Esophagus muscularis mucosa (tissue), 4 donors: Measurements from ENCODE around the gene IL18RAP.

ENCODE experiments used
- EP300 ChIP-seq: sonication (generic); formaldehyde crosslinking; IDR thresholded peaks from one replicate; pipeline ENCODE4 v1.6.1; 2017; ENCODE audit warnings: antibody characterized with exemption
- POLR2A ChIP-seq: fragments of 450-650 bp; IDR thresholded peaks from one replicate; pipeline ENCODE4 v1.6.1; 2017; ENCODE audit warnings: antibody characterized with exemption, moderate library complexity, mild to moderate bottlenecking, low read depth
- POLR2AphosphoS5 ChIP-seq, 2 donors: sonication (generic); formaldehyde crosslinking; IDR thresholded peaks; one replicate each; pipeline ENCODE4 v1.6.1; 2017; ENCODE audit warnings: antibody characterized with exemption in 2 of 2
- TF ChIP-seq, protein P1 (sequence below), 3 experiments: fragments of 200-600 bp in 2 of 3; fragments of 450-650 bp in 1 of 3; sonication (generic) in 2 of 3; IDR thresholded peaks; one replicate each; pipeline ENCODE4 v1.5.1; 2017 to 2019; ENCODE audit warnings: antibody characterized with exemption in 3 of 3, mild to moderate bottlenecking in 2 of 3, moderate library complexity in 1 of 3

GRCh38 chr2:102424754-102425153 is 1.8 kb downstream of the IL18RAP start:
- TF ChIP-seq, protein P1, sequence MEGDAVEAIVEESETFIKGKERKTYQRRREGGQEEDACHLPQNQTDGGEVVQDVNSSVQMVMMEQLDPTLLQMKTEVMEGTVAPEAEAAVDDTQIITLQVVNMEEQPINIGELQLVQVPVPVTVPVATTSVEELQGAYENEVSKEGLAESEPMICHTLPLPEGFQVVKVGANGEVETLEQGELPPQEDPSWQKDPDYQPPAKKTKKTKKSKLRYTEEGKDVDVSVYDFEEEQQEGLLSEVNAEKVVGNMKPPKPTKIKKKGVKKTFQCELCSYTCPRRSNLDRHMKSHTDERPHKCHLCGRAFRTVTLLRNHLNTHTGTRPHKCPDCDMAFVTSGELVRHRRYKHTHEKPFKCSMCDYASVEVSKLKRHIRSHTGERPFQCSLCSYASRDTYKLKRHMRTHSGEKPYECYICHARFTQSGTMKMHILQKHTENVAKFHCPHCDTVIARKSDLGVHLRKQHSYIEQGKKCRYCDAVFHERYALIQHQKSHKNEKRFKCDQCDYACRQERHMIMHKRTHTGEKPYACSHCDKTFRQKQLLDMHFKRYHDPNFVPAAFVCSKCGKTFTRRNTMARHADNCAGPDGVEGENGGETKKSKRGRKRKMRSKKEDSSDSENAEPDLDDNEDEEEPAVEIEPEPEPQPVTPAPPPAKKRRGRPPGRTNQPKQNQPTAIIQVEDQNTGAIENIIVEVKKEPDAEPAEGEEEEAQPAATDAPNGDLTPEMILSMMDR (IDR thresholded peaks at IDR 0.05) = no peak
- TF ChIP-seq POLR2AphosphoS5 (IDR thresholded peaks at IDR 0.05) = no peak
- TF ChIP-seq POLR2A = no peak
- TF ChIP-seq EP300 = no peak
